Adrenal gland (tissue), 5 donors: Measurements from ENCODE around the gene SESN1.

ENCODE experiments used
- POLR2A ChIP-seq, 2 donors: fragments of 450-650 bp; IDR thresholded peaks; one replicate each; pipeline ENCODE4 v1.6.1; 2017; ENCODE audit warnings: antibody characterized with exemption in 2 of 2, mild to moderate bottlenecking in 2 of 2, moderate library complexity in 1 of 2
- TF ChIP-seq, protein P1 (sequence below), 6 experiments: fragments of 450-650 bp in 4 of 6; fragments of 200-600 bp in 2 of 6; sonication (generic) in 1 of 6; IDR thresholded peaks; 1 replicate in 5 of 6; 2 replicates in 1 of 6; pipeline versions ENCODE4 v1.5.1 to v1.8.0; 2016 to 2021; ENCODE audit warnings: antibody characterized with exemption in 6 of 6, mild to moderate bottlenecking in 2 of 6, moderate library complexity in 1 of 6
- donor health status: DM: no; HTN: no; CAD: no.

DNA sequence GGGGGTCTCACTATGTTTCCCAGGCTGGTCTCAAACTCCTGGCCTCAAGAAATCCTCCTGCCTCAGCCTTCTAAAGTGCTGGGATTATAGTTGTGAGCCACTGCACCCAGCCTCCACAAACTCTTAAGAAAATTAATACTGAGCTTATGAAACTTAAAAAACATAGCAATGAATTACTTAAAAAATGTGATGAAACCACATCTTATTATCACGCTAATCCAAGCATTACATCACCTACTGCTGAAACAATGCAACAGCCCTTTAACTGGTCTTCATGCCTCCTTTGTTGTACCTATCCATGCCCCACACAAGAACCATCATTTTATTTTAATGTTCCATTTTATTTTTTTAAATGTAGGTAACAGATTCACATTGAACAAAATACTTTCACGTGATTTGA is 24.9 kb downstream of the SESN1 start:
- TF ChIP-seq, protein P1, sequence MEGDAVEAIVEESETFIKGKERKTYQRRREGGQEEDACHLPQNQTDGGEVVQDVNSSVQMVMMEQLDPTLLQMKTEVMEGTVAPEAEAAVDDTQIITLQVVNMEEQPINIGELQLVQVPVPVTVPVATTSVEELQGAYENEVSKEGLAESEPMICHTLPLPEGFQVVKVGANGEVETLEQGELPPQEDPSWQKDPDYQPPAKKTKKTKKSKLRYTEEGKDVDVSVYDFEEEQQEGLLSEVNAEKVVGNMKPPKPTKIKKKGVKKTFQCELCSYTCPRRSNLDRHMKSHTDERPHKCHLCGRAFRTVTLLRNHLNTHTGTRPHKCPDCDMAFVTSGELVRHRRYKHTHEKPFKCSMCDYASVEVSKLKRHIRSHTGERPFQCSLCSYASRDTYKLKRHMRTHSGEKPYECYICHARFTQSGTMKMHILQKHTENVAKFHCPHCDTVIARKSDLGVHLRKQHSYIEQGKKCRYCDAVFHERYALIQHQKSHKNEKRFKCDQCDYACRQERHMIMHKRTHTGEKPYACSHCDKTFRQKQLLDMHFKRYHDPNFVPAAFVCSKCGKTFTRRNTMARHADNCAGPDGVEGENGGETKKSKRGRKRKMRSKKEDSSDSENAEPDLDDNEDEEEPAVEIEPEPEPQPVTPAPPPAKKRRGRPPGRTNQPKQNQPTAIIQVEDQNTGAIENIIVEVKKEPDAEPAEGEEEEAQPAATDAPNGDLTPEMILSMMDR (IDR thresholded peaks at IDR 0.05) = no peak
- no peak for TF ChIP-seq POLR2A (IDR thresholded peaks at IDR 0.05)
